HepG2 (cell line): Measurements from ENCODE around the gene OAF. TPM values are rescaled to one million over a fixed set of nuclear protein-coding genes. Genes with fewer than 3 reads are reported as not detected.

Experiments used
- FOXA1 ChIP-seq, 2 experiments: fragments of 450-650 bp in 1 of 2; sonication (generic) in 1 of 2; formaldehyde crosslinking in 1 of 2; IDR thresholded peaks; 2 replicates each; pipeline versions ENCODE4 v1.4.0 to v1.6.1; 2016 to 2020; ENCODE audit warnings: missing genetic modification reagents in 1 of 2
- KLF13 ChIP-seq: sonication (generic); formaldehyde crosslinking; IDR thresholded peaks from 2 replicates; pipeline ENCODE4 v1.4.0; 2020; ENCODE audit warnings: mild to moderate bottlenecking, missing genetic modification reagents
- KMT2B ChIP-seq: IDR thresholded peaks from 2 replicates; pipeline ENCODE4 v1.6.1; 2016; ENCODE audit warnings: missing genetic modification reagents, missing compliant biosample characterization
- MTA1 ChIP-seq: sonication (generic); formaldehyde crosslinking; IDR thresholded peaks from 2 replicates; pipeline ENCODE4 v1.4.0; 2020; ENCODE audit warnings: missing genetic modification reagents, mild to moderate bottlenecking, borderline replicate concordance
- MYC ChIP-seq: sonication (generic); formaldehyde crosslinking; IDR thresholded peaks from 2 replicates; pipeline ENCODE4 v1.9.0; 2021; ENCODE audit warnings: missing genetic modification reagents, borderline replicate concordance
- NCOA1 ChIP-seq: sonication (generic); formaldehyde crosslinking; IDR thresholded peaks from 2 replicates; pipeline ENCODE4 v1.9.0; 2021; ENCODE audit warnings: missing genetic modification reagents
- SRY ChIP-seq: sonication (generic); formaldehyde crosslinking; IDR thresholded peaks from 2 replicates; pipeline ENCODE4 v1.8.0; 2022; ENCODE audit warnings: mild to moderate bottlenecking, missing genetic modification reagents
- ZNF33A ChIP-seq: sonication (generic); formaldehyde crosslinking; IDR thresholded peaks from 2 replicates; pipeline ENCODE4 v1.5.1; 2020; ENCODE audit warnings: missing genetic modification reagents, mild to moderate bottlenecking, moderate library complexity, borderline replicate concordance
- ZNF343 ChIP-seq: sonication (generic); formaldehyde crosslinking; IDR thresholded peaks from 2 replicates; pipeline ENCODE4 v1.4.0; 2020; ENCODE audit warnings: mild to moderate bottlenecking, missing genetic modification reagents
- ZNF556 ChIP-seq: sonication (generic); formaldehyde crosslinking; IDR thresholded peaks from 2 replicates; pipeline ENCODE4 v1.4.0; 2020; ENCODE audit warnings: mild to moderate bottlenecking, missing genetic modification reagents, borderline replicate concordance
- ZNF619 ChIP-seq: sonication (generic); formaldehyde crosslinking; IDR thresholded peaks from 2 replicates; pipeline ENCODE4 v1.4.0; 2020; ENCODE audit warnings: mild to moderate bottlenecking, missing genetic modification reagents
- ZNF674 ChIP-seq: sonication (generic); formaldehyde crosslinking; IDR thresholded peaks from 2 replicates; pipeline ENCODE4 v1.5.0; 2020; ENCODE audit warnings: low read depth, mild to moderate bottlenecking, missing genetic modification reagents
- ZNF746 ChIP-seq: sonication (generic); formaldehyde crosslinking; IDR thresholded peaks from 2 replicates; pipeline ENCODE4 v1.8.0; 2022; ENCODE audit warnings: mild to moderate bottlenecking, missing genetic modification reagents
- ZNF777 ChIP-seq: sonication (generic); formaldehyde crosslinking; IDR thresholded peaks from 2 replicates; pipeline ENCODE4 v1.4.0; 2020; ENCODE audit warnings: missing genetic modification reagents
- polyA plus RNA-seq, 8 experiments: library from polyadenylated mRNA; depleted of rRNA in 3 of 8; stranded (reverse) in 7 of 8; unstranded in 1 of 8; fragments of >200 nt; fragmentation: Illumina TruSeq in 4 of 8; extraction: Trizol in 4 of 8; gene quantifications; 2 replicates each; pipeline versions ENCODE4 v1.2.1 to v1.2.3, GENCODE V29; 2011 to 2016; ENCODE audit warnings: low read depth in 4 of 8, missing spikeins in 1 of 8, mixed read lengths in 1 of 8; ENCODE audit not compliant: insufficient read depth in 1 of 8
- total RNA-seq, 5 experiments: library from RNA; depleted of rRNA; stranded (reverse); fragments of >200 nt; fragmentation: Illumina TruSeq; extraction: Trizol; gene quantifications; 2 replicates each; pipeline ENCODE4 v1.2.3, GENCODE V29; 2016; ENCODE audit warnings: low read depth in 1 of 5
- TF ChIP-seq, protein P1 (sequence below): sonication (generic); formaldehyde crosslinking; IDR thresholded peaks from 2 replicates; pipeline ENCODE4 v1.8.1; 2023; ENCODE audit warnings: mild to moderate bottlenecking, inconsistent platforms, moderate library complexity, missing genetic modification reagents, borderline replicate concordance
- TF ChIP-seq, protein P2 (sequence below): sonication (generic); formaldehyde crosslinking; IDR thresholded peaks from 2 replicates; pipeline ENCODE4 v1.4.0; 2020; ENCODE audit warnings: missing genetic modification reagents
- TF ChIP-seq, protein P3 (sequence below): sonication (generic); formaldehyde crosslinking; IDR thresholded peaks from 2 replicates; pipeline ENCODE4 v1.4.0; 2020; ENCODE audit warnings: missing genetic modification reagents
- TF ChIP-seq, protein P4 (sequence below): sonication (generic); formaldehyde crosslinking; IDR thresholded peaks from 2 replicates; pipeline ENCODE4 v1.8.0; 2022; ENCODE audit warnings: mild to moderate bottlenecking, missing genetic modification reagents
- TF ChIP-seq, protein P5 (sequence below): sonication (generic); formaldehyde crosslinking; IDR thresholded peaks from 2 replicates; pipeline ENCODE4 v1.9.0; 2021; ENCODE audit warnings: missing genetic modification reagents, borderline replicate concordance

The OAF gene
- total and polyA plus RNA-seq, 2 of the 13 experiments (the other 11 are each of a cell fraction or from before 2014, with no cell fraction given): 63.7 to 94.6 TPM

DNA sequence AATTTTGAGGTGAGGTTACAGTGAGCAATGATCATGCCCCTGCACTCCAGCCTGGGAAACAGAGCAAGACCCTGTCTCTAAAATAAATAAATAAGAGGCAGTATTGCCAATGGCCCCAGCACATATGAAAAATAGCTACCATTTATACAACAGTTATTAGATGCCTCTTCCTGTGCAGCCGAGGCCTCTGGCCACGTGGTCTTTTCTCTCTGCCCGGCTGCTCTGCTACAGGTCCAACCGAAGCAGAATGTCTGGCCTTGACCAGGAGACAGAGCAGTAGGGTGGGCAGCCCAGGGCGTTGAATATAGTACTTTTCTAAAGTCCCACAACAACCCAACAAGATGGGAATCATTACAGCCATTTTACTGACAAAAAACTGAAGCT is 12.4 kb upstream of the OAF start (continued):
- TF ChIP-seq, protein P1, sequence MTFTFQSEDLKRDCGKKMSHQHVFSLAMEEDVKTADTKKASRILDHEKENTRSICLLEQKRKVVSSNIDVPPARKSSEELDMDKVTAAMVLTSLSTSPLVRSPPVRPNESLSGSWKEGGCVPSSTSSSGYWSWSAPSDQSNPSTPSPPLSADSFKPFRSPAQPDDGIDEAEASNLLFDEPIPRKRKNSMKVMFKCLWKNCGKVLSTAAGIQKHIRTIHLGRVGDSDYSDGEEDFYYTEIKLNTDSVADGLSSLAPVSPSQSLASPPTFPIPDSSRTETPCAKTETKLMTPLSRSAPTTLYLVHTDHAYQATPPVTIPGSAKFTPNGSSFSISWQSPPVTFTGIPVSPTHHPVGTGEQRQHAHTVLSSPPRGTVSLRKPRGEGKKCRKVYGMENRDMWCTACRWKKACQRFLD (CRISPR knock-in tag): peak; percentile 58; the same call in 1 of the 2 replicates
- TF ChIP-seq ZNF619 (CRISPR knock-in tag): no peak
- no peak for TF ChIP-seq ZNF674 (CRISPR knock-in tag)
- TF ChIP-seq, protein P2, sequence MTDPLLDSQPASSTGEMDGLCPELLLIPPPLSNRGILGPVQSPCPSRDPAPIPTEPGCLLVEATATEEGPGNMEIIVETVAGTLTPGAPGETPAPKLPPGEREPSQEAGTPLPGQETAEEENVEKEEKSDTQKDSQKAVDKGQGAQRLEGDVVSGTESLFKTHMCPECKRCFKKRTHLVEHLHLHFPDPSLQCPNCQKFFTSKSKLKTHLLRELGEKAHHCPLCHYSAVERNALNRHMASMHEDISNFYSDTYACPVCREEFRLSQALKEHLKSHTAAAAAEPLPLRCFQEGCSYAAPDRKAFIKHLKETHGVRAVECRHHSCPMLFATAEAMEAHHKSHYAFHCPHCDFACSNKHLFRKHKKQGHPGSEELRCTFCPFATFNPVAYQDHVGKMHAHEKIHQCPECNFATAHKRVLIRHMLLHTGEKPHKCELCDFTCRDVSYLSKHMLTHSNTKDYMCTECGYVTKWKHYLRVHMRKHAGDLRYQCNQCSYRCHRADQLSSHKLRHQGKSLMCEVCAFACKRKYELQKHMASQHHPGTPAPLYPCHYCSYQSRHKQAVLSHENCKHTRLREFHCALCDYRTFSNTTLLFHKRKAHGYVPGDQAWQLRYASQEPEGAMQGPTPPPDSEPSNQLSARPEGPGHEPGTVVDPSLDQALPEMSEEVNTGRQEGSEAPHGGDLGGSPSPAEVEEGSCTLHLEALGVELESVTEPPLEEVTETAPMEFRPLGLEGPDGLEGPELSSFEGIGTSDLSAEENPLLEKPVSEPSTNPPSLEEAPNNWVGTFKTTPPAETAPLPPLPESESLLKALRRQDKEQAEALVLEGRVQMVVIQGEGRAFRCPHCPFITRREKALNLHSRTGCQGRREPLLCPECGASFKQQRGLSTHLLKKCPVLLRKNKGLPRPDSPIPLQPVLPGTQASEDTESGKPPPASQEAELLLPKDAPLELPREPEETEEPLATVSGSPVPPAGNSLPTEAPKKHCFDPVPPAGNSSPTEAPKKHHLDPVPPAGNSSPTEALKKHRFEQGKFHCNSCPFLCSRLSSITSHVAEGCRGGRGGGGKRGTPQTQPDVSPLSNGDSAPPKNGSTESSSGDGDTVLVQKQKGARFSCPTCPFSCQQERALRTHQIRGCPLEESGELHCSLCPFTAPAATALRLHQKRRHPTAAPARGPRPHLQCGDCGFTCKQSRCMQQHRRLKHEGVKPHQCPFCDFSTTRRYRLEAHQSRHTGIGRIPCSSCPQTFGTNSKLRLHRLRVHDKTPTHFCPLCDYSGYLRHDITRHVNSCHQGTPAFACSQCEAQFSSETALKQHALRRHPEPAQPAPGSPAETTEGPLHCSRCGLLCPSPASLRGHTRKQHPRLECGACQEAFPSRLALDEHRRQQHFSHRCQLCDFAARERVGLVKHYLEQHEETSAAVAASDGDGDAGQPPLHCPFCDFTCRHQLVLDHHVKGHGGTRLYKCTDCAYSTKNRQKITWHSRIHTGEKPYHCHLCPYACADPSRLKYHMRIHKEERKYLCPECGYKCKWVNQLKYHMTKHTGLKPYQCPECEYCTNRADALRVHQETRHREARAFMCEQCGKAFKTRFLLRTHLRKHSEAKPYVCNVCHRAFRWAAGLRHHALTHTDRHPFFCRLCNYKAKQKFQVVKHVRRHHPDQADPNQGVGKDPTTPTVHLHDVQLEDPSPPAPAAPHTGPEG (CRISPR knock-in tag): 0 out of 2 replicates have a peak, but pooled peaks have one; percentile 30
- TF ChIP-seq KLF13 (CRISPR knock-in tag): no peak
- TF ChIP-seq KMT2B: 0 out of 2 replicates have a peak, but pooled peaks have one; percentile 2
- TF ChIP-seq, protein P3, sequence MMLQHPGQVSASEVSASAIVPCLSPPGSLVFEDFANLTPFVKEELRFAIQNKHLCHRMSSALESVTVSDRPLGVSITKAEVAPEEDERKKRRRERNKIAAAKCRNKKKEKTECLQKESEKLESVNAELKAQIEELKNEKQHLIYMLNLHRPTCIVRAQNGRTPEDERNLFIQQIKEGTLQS: no peak
- TF ChIP-seq ZNF343 (CRISPR knock-in tag): no peak
- no peak for TF ChIP-seq ZNF556 (CRISPR knock-in tag)
- TF ChIP-seq, protein P4, sequence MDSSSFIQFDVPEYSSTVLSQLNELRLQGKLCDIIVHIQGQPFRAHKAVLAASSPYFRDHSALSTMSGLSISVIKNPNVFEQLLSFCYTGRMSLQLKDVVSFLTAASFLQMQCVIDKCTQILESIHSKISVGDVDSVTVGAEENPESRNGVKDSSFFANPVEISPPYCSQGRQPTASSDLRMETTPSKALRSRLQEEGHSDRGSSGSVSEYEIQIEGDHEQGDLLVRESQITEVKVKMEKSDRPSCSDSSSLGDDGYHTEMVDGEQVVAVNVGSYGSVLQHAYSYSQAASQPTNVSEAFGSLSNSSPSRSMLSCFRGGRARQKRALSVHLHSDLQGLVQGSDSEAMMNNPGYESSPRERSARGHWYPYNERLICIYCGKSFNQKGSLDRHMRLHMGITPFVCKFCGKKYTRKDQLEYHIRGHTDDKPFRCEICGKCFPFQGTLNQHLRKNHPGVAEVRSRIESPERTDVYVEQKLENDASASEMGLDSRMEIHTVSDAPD (CRISPR knock-in tag): no peak
- TF ChIP-seq ZNF33A: no peak
- TF ChIP-seq NCOA1 (CRISPR knock-in tag): 0 out of 2 replicates have a peak, but pooled peaks have one; percentile 31
- no peak for TF ChIP-seq FOXA1 (IDR thresholded peaks at IDR 0.05)
- no peak for TF ChIP-seq FOXA1 (CRISPR knock-in tag; IDR thresholded peaks at IDR 0.05)
- TF ChIP-seq, protein P5, sequence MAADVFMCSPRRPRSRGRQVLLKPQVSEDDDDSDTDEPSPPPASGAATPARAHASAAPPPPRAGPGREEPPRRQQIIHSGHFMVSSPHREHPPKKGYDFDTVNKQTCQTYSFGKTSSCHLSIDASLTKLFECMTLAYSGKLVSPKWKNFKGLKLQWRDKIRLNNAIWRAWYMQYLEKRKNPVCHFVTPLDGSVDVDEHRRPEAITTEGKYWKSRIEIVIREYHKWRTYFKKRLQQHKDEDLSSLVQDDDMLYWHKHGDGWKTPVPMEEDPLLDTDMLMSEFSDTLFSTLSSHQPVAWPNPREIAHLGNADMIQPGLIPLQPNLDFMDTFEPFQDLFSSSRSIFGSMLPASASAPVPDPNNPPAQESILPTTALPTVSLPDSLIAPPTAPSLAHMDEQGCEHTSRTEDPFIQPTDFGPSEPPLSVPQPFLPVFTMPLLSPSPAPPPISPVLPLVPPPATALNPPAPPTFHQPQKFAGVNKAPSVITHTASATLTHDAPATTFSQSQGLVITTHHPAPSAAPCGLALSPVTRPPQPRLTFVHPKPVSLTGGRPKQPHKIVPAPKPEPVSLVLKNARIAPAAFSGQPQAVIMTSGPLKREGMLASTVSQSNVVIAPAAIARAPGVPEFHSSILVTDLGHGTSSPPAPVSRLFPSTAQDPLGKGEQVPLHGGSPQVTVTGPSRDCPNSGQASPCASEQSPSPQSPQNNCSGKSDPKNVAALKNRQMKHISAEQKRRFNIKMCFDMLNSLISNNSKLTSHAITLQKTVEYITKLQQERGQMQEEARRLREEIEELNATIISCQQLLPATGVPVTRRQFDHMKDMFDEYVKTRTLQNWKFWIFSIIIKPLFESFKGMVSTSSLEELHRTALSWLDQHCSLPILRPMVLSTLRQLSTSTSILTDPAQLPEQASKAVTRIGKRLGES: no peak
- peak; percentile 10; the same call in 1 of the 2 replicates for TF ChIP-seq ZNF777 (CRISPR knock-in tag)
- no peak for TF ChIP-seq MTA1 (CRISPR knock-in tag)
- no peak for TF ChIP-seq ZNF746 (CRISPR knock-in tag)
- no peak for TF ChIP-seq SRY (CRISPR knock-in tag)
- TF ChIP-seq MYC (CRISPR knock-in tag): peak; percentile 81; the same call in 1 of the 2 replicates
